SK-MEL-5 (cell line): ENCODE results near the gene TRMT10A. TPM values are rescaled to one million over a fixed set of nuclear protein-coding genes. Genes with fewer than 3 reads are reported as not detected.
A peak's percentile ranks its signal among the peaks of the same experiment; 100 is the strongest.
"Not testable (repeated sequence)": the region's sequence is repeated elsewhere in the genome, so short reads cannot be mapped to it uniquely, and the experiment has no call there.

Experiments
- DNase-seq: peaks from one replicate; pipeline ENCODE4 v3.0.0-alpha.2; 2016; ENCODE audit warnings: low read depth, low spot score
- in situ Hi-C: cut with HindIII; loops from 2 replicates; pipeline ENCODE4 v1.10.0; 2016; ENCODE audit warnings: low sequenced_read_pairs, high pct_unique_total_duplicates, low pct_unique_long_range_greater_than_20kb
- total RNA-seq: library from RNA; depleted of rRNA; stranded (reverse); fragments of >200 nt; shearing (Covaris generic); gene quantifications from 2 replicates; pipeline ENCODE4 v1.2.3, GENCODE V29; 2014

Gene TRMT10A
- total RNA-seq, 1 experiment from 2014 or later = 9.0 TPM

DNA sequence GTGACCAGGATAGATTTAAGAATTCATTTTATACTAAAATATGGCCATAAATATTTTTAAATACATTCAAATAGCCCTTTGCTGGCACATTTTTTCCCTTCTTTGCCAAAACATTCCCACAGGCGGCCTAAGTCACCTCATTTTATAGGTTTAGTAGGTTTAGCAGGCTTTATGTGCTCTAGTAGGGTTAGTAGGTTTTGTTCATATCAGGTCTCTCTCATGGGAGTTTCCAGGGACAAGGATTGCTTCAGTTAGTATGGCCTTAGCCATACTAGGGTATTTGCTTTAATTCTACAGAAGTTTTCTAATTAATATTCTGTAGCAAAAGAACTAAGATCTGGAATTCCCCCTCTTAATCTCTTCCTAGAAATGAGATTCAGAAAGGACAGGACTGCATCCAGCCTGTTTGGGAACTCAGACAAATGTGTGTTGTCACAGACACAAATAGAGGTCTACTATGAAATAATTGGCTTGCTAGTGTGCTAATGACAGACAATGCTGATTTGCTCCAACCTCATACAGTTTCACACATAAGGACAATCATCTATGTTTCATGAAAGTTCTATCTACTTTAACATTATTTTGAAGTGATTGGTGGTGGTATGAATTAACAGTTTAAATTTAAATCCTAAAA lies 10.0 kb upstream of the TRMT10A start:
- in situ Hi-C loops = no loop called here
- DNase-seq = no peak

DNA sequence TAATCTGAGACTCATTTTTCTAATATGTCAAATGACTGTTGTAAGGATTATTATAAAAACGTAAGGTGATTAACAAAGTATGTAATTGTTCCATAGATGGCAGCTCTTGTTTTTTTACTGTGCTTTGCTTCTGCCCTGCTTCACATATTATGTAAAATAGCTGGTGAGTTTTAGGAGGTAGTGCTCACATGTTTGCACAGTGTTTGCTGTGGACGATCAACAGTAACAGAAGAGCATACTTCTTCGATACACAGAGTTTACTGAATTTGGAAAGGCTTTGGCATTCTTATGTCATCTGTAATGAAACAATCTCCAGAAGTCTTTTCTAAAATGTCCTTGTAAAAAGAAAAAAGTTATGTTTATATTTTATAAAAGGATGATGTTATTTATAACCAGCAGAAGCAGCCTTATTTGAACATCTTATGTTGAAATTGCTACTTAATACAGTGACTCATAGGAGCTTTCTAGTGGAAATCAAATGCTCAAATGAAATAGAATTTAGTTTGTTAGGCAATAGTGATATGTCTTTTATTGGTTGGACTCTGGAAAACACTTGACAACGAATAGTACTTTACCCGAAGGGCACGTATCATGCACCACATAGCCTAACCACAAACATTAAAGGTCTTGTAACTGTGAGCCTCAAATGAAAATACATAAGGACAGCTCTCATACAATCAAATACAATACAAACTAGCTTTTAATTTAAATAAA lies 8.8 kb upstream of the TRMT10A start:
- in situ Hi-C loops = no loop called here
- DNase-seq = peak; percentile 25

DNA sequence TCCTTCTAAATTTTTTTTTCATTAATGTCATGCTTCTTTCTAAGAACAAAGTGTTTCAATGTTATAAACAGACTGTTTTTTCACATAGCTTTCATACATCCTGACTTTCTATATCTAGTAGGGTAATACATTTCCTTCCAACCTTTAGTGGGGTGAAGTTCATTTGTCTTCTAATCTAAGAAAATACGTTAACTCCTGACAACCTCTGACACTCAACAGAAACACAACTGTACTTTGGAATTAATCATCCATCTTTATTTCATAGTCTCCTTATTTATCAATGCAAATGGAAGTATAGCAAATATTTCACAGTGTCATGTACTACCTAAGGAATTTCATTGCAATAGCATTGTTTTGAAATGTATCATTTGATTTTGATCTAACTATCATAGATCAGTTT lies 8.0 kb upstream of the TRMT10A start:
- in situ Hi-C loops = no loop called here
- no peak for DNase-seq

DNA sequence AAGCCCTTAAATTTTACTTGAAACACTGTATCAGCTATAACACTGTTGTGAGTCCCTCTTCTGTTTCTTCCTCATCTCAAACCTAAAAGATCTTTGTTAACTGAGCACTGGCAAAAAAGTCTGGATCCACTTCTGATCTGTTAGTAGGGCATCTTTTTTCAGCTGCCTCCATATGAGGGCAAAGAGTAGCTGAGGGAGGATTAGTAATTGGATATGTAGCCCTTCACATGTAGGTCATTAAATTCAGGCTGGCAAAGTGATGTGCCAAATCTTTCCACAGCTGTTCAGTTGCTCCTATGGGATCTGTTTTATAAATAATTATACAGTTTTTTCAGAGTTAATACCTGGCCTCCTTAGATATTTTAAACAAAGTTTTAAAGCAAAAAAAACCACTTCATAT lies 1.1 kb upstream of the TRMT10A start:
- DNase-seq = no peak
- in situ Hi-C loops = no loop called here

DNA sequence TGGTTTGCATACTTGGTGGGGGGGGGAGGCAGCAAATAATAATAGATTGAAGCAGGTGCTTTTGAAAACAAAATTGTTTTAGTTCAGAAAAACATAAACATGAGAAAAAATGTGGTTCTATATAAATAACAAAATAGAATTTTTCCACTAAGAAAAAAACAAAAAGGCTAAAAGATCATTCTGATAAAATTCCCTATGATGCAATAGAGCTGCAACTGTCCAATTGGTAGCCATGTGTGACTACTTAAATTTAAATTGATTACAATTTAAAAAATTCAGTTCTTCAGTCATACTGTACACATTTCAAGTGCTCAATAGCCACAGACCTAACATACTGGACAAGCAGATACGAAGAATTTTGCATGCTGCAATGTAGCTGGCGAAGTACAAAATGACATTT lies 11.0 kb downstream of the TRMT10A start:
- DNase-seq = no peak
- in situ Hi-C loops = no loop called here

- no peak for DNase-seq
- in situ Hi-C loops = no loop called here
These were observed 23.4 kb downstream of the TRMT10A start for GRCh38 chr4:99540277-99540939.

DNA sequence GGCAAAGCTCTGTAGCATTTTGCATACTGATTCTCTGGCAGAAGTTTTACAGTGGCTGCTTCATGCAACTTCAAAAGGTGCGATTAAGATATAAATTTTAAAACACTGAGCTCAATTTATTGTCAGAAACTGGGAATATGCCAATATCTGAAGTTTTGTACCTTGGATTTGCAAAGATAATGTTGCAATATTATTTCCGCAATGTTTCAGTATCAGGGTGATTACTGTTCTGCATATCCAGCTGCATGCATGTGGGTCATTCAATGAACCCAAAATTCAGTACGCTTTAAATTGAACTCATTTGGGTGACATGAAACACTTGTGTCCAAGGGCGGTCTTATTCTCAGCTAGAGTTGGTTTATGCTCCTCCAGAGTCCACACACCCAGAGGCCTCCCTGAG lies 26.2 kb downstream of the TRMT10A start:
- no peak for DNase-seq
- in situ Hi-C loops = no loop called here

GRCh38 chr4:99536848-99537247 lies 27.0 kb downstream of the TRMT10A start:
- DNase-seq = no peak
- in situ Hi-C loops = no loop called here

DNA sequence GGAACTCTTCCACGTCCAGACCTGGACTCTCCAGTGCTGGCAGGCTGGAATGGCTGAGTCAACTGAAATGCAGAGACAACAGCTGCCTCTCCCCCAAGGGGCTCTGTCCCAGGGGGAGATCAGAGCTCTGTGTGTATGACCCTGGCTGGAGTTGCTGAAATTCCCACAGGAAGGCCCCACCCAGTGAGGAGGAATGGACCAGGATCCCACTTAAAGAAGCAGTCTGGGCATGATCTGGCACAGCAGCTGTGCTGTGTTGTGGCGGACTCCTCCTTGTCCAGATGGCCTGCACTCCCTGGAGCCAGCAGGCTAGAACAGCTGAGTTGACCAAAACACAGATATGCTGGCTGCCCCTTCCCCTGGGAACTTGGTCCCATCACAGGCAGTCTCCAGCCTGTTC lies 27.6 kb downstream of the TRMT10A start:
- no peak for DNase-seq
- in situ Hi-C loops = no loop called here

- DNase-seq, in situ Hi-C loops: not testable (repeated sequence)
These were observed 29.1 kb downstream of the TRMT10A start for GRCh38 chr4:99534699-99535098.

GRCh38 chr4:99529956-99530355 lies 33.9 kb downstream of the TRMT10A start:
- no peak for DNase-seq
- in situ Hi-C loops = no loop called here

DNA sequence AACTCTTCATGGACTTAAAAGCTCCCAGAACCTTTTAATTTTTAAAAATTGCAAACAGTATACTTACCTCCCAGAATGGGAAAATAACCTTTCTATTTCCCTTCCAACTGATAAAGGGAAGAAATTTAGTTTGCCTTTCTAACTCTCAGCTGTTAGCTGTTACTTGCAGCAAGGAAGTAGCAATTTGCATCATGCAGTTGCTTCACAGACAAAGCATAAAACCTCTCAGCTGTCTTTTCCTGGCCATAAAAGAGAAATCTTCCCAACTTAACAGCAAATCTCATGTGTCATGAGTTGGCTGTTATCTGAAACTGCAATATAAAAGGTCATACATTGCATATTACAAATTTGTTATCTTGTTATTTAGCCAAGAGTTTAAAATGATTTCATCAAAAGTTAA lies 34.6 kb downstream of the TRMT10A start:
- DNase-seq = no peak
- in situ Hi-C loops = no loop called here

DNA sequence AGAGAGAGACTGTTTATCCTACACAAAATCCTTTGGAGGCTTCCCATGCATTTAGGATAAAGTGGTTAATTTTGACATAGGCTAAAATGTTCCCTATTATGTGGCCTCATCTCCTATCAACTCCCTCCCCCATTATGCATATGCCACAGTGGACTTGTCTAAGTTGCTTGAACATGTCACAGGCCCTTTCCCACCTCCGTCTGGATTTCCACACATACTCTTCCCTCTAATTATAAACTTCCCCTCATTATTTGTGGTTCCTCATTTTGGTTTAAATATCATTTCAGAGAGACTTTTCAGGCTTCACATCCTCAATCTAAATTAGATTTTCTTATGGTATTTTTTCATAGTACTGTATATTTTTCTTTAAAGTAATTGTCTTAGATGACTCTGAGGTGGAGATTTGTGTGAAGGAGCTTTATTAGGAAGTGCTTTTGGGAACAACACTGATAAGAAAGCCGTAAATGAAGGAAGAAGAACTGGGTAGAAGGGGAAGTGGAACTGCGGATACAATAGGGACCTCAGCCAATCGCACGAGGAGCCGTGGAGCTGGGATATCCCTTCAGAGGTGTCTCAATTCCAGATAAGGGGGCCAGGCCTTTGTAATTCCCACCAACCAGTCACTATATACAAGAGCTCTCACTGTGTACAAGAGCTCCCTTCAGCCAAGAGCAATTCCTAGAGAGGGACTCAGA lies 45.1 kb downstream of the TRMT10A start:
- in situ Hi-C loops = no loop called here
- no peak for DNase-seq

DNA sequence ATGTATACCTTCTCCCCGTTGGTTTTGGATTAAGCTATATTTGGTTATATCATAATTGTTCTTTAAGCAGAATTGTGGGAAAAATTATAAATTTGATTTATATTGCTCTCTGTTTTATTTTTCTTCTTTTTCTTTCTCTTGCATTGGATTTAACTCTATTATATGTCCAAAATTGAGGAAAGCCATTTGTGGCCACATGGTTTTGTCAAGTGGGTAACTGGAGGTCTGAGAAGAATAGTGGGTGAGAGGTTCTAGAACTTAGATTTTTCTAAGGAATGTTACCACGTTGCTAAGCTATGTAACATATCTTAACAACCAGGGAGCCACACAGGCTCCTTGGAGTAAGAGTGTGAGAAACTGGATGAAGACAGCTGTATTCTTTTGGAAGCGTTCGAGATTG lies 53.1 kb downstream of the TRMT10A start, which contains the start of gene C4orf17:
Gene C4orf17 (plus strand): TSS at position 301 of the 400 bp plus-strand sequence. CDS start 2,061 bp downstream, outside the sequence.
- in situ Hi-C loops = no loop called here
- no peak for DNase-seq

- DNase-seq = no peak
- in situ Hi-C loops = no loop called here
These were observed 56.1 kb downstream of the TRMT10A start for GRCh38 chr4:99507762-99508161.

- in situ Hi-C loops = no loop called here
- DNase-seq = no peak
These were observed 56.5 kb downstream of the TRMT10A start for GRCh38 chr4:99507349-99507748.

DNA sequence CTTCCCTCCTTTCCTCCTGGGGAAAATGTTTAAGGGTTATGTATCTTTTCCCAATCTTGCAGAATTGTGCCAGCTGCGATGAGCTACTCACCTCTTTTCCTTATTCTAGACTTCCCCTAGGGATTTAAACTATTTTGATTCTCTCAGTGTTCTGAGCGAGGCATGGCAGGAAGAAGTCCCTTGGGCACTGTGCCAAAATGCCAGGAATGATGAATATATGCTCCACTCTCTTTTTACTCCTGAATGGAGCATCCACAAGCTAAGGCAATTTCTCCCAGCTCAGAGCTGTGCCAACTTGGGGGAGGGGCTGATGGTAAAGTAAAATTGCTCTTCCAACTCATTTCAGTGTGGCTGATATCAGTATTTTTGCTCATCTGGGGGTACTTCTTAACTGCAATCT lies 57.1 kb downstream of the TRMT10A start:
- DNase-seq = no peak
- in situ Hi-C loops = no loop called here

- in situ Hi-C loops = no loop called here
- DNase-seq = no peak
These were observed 58.9 kb downstream of the TRMT10A start for GRCh38 chr4:99504804-99505502.
